Measurements from ENCODE around the gene PKD1. TPM values are rescaled to one million over a fixed set of nuclear protein-coding genes. Genes with fewer than 3 reads are reported as not detected.
A peak's percentile ranks its signal among the peaks of the same experiment; 100 is the strongest.

Gene PKD1
- total RNA-seq, 1 donor from 2014 or later, result 169 TPM

DNA sequence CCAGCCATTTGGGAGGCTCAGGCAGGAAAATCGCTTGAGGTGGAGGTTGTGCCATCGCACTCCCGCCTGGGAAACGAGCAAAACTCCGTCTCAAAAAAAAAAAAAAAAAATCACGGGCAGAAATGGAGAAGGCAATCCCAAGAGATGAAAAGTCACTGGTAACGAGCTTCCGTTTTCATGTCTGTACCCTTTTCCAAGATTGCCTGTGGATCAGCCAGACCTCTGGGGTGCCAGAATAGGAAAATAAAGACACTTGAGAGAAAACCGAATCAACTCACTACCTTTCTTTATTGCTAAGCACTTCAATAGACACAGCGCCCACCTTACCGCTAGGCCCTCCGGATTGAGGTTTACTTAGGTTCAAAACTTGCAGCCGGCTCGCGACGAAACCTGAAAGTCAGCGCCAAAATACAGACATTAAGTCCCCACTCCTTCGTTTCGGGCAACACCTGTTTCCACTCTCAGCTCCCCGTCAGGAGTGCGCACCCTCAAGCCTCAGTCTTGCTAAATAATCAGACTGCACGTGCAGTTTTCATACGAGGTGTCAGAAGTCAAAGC is 18.9 kb upstream of the PKD1 start:
- Mint-ChIP-seq H3K9me3 (ENCODE audit: unreplicated experiment) (no peaks in the 10 kb centered on the region), H3K27me3 (ENCODE audit: unreplicated experiment) (no peaks in the 10 kb centered on the region), H3K36me3 (ENCODE audit: unreplicated experiment) (peaks cover 4% of the 10 kb centered on the region), H3K4me3 (ENCODE audit: unreplicated experiment) (peak overlapping the region; percentile 89), H3K4me1 (ENCODE audit: unreplicated experiment) (peaks cover 77% of the 10 kb centered on the region), H3K27ac (ENCODE audit: unreplicated experiment) (peak overlapping the region; percentile 76)
- TF ChIP-seq CTCF (IDR thresholded peaks at IDR 0.05), result no peak
- no peak for DNase-seq (ENCODE audit: extremely low spot score, unreplicated experiment)

- Mint-ChIP-seq H3K4me1 (ENCODE audit: unreplicated experiment) (peaks cover 71% of the 10 kb centered on the region), H3K36me3 (ENCODE audit: unreplicated experiment) (peaks cover 4% of the 10 kb centered on the region), H3K27me3 (ENCODE audit: unreplicated experiment) (no peaks in the 10 kb centered on the region), H3K9me3 (ENCODE audit: unreplicated experiment) (no peaks in the 10 kb centered on the region), H3K27ac (ENCODE audit: unreplicated experiment) (peak overlapping the region; percentile 64), H3K4me3 (ENCODE audit: unreplicated experiment) (peak overlapping the region; percentile 89)
- no peak for DNase-seq (ENCODE audit: extremely low spot score, unreplicated experiment)
- TF ChIP-seq CTCF (IDR thresholded peaks at IDR 0.05), result no peak
Measured at GRCh38 chr16:2152695-2153506, 17.2 kb upstream of the PKD1 start.

GRCh38 chr16:2151188-2152091 is 15.7 kb upstream of the PKD1 start:
- Mint-ChIP-seq H3K4me1 (ENCODE audit: unreplicated experiment) (peaks cover 64% of the 10 kb centered on the region), H3K36me3 (ENCODE audit: unreplicated experiment) (peaks cover 4% of the 10 kb centered on the region), H3K4me3 (ENCODE audit: unreplicated experiment) (peak overlapping the region; percentile 17), H3K27ac (ENCODE audit: unreplicated experiment) (peak overlapping the region; percentile 27), H3K27me3 (ENCODE audit: unreplicated experiment) (no peaks in the 10 kb centered on the region), H3K9me3 (ENCODE audit: unreplicated experiment) (no peaks in the 10 kb centered on the region)
- no peak for TF ChIP-seq CTCF (IDR thresholded peaks at IDR 0.05)
- no peak for DNase-seq (ENCODE audit: extremely low spot score, unreplicated experiment)

DNA sequence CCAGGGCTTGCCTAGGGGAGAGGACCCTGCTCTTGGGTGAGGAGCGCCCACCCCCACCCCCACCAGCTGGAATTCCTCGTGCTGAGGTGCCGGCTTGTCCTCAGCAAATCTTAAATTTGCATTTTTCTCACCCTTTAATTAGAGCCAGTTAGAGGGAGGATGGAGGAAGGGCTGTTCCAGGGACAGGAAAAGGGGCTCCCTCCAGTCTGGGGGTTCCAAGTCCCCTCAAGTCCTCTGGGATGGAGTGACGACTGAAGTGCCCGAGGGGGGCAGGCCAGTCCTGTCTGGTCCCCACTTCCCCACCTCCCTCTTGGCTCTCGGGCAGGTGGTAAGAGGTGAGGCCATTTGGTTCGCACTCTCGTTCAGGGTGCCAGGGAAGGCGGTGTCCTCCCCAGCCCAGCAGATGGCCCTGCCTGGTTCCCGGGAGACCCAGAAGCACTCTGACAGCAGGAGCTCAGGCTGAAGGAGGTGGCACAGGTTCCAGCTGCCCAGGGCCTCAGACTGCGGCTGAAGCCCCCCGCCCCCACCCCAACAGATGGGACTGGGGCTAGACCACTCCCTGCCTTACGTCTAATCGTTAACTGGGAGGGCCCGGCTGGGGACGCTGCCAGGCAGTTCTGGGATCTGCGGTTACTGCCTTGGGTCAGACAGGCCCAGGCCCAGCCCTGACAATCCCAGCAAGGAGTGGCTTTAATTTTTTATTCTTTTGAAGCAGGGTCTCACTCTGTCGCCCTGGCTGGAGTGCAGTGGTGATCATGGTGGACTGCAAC is 14.9 kb upstream of the PKD1 start:
- peaks cover 4% of the 10 kb centered on the region for H3K36me3 Mint-ChIP-seq (ENCODE audit: unreplicated experiment)
- TF ChIP-seq CTCF (IDR thresholded peaks at IDR 0.05), result no peak
- H3K9me3 Mint-ChIP-seq (ENCODE audit: unreplicated experiment), result no peaks in the 10 kb centered on the region
- peak overlapping the region; percentile 38 for H3K4me3 Mint-ChIP-seq (ENCODE audit: unreplicated experiment)
- peak overlapping the region; percentile 27 for H3K27ac Mint-ChIP-seq (ENCODE audit: unreplicated experiment)
- no peaks in the 10 kb centered on the region for H3K27me3 Mint-ChIP-seq (ENCODE audit: unreplicated experiment)
- DNase-seq (ENCODE audit: extremely low spot score, unreplicated experiment), result no peak
- peaks cover 61% of the 10 kb centered on the region for H3K4me1 Mint-ChIP-seq (ENCODE audit: unreplicated experiment)
